HFF-Myc (cell line): ENCODE data around the gene ACSS1.

Experiments
- DNase-seq: peaks from one replicate; pipeline ENCODE4 v3.0.0-alpha.2; 2011; ENCODE audit warnings: low read depth; ENCODE audit errors: extremely low read depth
- H3K4me3 ChIP-seq: replicated peaks from 2 replicates; pipeline ENCODE4 v1.5.1; 2011; ENCODE audit warnings: low read depth, mild to moderate bottlenecking, control low read depth, low read length
- CTCF ChIP-seq: IDR thresholded peaks from 2 replicates; pipeline ENCODE4 v1.5.1; 2012; ENCODE audit warnings: mild to moderate bottlenecking, low read depth, low read length, control low read depth; ENCODE audit errors: missing control alignments

Gene ACSS1

GRCh38 chr20:25040438-25040831 is 17.5 kb downstream of the ACSS1 start:
- no peak for TF ChIP-seq CTCF
- DNase-seq, result no peak
- H3K4me3 ChIP-seq, result no peak overlapping the region

- H3K4me3 ChIP-seq, result no peak overlapping the region
- no peak for TF ChIP-seq CTCF
- DNase-seq, result no peak
Measured at GRCh38 chr20:25039697-25040437, 18.1 kb downstream of the ACSS1 start.

- H3K4me3 ChIP-seq, result no peak overlapping the region
Measured at GRCh38 chr20:25038591-25039015, 19.3 kb downstream of the ACSS1 start.

GRCh38 chr20:25038103-25038410 is 19.9 kb downstream of the ACSS1 start:
- no peak for TF ChIP-seq CTCF
- no peak overlapping the region for H3K4me3 ChIP-seq
- DNase-seq, result no peak

More at GRCh38 chr20:25038591-25039015, 19.3 kb downstream of the ACSS1 start:
- no peak for TF ChIP-seq CTCF
- no peak for DNase-seq

- DNase-seq, result no peak
- TF ChIP-seq CTCF, result no peak
Measured at GRCh38 chr20:25037288-25038102, 20.4 kb downstream of the ACSS1 start.

GRCh38 chr20:25036331-25036936 is 21.5 kb downstream of the ACSS1 start:
- no peak for TF ChIP-seq CTCF
- DNase-seq, result no peak
- no peak overlapping the region for H3K4me3 ChIP-seq

More at GRCh38 chr20:25037288-25038102, 20.4 kb downstream of the ACSS1 start:
- no peak overlapping the region for H3K4me3 ChIP-seq
